GM19372 (cell line): Measurements from ENCODE around the gene NOC2L.

Experiments
- ATAC-seq: cut with Tn5 transposase; IDR thresholded peaks from one replicate; pipeline ENCODE4 v1.9.1; 2021; ENCODE audit warnings: mild to moderate bottlenecking, low read depth, moderate library complexity; ENCODE audit not compliant: unreplicated experiment

Gene NOC2L

DNA sequence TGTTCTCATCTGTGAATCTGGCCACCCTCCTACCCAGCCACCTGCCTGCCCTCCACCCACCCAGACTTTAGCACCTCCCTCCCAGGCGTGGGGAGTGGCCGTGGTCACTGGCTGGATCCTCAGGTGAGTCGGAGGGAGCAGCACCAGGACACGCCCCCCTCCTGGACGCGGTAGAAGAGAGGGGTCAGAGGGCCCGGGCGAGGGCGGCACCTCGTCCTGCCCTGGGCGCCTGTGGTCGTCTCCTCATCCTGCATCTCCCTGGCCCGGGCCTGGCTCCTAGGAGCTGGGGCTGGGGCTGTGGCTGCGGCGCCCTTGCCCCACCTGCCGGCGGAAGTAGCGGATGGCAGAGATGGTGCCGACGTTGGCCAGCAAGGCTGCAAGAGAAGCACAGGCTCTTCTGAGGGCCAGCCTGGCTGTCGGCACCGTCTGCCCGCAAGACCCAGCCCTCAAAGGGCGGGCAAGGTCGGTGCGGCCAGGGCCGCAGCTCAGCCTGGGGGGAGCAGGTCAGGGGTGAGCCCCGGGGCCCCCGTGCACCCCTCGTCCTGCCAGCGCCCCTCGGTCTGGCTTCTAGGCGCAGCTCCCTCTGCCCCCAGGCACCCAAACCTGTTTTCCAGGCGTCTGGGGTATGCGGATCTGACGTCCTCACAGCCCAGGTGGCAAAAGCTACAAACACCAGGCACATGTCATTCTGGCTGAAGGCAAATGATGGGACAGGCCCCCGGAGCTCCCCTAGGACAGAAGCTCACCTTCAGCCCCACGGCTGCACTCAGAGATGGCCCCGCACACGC is 17.0 kb upstream of the NOC2L start:
- peak; percentile 56 for ATAC-seq

DNA sequence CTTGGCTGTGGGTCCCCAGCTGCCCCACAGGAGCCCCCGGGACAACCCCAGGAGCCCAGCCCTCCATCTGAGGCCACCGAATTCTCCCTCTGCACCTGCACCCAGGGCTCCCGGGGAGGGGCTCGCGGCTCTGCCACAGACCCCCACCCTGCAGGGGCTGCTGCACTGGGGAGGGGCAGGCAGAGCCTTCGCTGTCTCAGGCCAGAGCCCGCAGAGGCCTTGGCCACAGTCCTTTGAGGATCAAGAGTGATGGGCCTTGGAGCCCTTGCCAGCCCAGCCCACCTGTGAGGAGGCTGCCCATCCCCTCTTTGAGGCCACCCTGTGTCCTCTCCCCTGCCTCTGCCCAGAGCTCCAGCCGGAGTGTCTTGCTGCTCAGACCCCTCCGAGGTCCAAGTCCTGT is 16.3 kb upstream of the NOC2L start:
- ATAC-seq = no peak

- ATAC-seq = no peak
These were observed 15.8 kb upstream of the NOC2L start for GRCh38 chr1:974687-975328.

DNA sequence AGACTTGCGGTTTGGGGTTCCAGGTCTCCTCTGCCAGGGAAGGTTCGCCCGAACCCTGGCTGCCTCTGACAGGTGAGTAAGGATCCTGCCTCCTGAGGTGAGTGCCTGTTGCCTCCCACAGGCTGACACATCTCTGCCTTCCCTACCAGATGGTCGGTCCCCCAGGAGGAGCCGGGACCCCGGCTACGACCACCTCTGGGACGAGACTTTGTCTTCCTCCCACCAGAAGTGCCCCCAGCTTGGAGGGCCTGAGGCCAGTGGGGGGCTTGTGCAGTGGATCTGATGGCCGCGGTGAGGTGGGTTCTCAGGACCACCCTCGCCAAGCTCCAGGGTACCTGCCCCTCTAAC is 15.2 kb upstream of the NOC2L start:
- ATAC-seq = no peak

- no peak for ATAC-seq
These were observed 14.6 kb upstream of the NOC2L start for GRCh38 chr1:973459-974292.

DNA sequence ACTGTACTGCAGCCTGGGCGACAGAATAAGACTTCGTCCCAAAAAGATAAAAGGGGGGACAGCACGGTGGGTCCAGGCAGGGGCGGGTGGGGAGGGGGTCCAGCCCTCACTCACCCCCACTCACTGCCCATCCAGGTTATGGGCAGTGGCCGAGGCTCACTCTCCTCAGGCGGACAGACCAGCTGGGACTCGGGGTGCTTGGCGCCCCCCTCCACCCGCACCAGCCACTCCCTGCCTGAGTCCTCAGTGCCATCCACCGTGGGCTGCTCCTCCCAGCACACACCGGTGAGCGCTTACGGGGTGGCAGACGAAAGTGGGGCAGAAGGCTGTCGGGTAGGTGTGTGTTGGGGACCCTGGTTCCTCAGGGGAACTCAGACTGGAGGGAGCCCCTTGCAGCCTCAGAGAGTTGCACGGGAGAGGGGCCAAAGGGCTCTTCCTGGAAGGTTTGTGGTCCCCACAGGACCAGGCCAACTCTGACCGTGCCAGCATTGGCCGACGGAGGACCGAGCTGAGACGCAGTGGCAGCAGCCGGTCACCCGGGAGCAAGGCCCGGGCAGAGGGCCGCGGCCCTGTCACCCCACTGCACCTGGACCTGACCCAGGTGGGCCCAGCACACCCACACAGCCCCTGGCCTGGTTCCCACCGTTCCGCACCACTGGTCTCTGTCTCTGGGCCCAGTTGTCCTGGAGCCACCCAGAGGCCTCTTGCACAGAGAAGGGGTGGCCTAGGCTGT is 13.8 kb upstream of the NOC2L start:
- ATAC-seq = no peak

- ATAC-seq = no peak
These were observed 12.9 kb upstream of the NOC2L start for GRCh38 chr1:971751-972506.

DNA sequence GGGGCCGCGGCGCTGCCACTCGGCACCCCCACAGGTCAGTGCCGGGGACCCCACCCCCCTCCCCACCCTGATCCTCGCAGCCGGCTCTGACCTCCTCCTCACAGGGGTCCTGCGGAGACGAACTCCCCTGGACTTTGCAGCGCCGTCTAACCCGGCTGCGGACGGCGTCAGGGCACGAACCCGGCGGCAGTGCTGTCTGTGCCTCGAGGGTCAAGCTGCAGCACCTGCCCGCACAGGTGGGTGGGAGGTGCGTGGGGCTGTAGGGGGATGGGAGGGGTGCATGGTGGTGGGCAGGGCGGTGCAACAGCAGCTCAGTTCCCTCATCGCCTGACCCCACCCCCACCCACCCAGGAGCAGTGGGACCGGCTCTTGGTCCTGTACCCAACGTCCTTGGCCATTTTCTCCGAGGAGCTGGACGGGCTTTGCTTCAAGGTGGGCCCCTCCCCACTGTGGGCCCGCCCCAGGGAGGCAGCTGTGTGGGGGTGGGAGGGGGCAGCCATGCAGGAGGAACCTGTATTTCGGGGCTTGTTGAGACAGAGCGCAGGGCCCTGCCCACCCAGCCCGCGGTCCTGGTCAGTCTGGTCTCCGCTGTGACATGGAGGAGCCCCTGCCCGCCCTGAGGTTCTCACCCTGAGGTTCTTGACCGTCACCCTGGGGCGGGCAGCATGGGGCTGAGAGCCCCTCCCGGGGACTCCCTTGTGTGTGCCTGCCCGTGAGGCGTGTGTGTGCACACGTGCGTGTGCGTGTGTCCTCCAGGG is 12.1 kb upstream of the NOC2L start:
- ATAC-seq = no peak

- no peak for ATAC-seq
These were observed 11.4 kb upstream of the NOC2L start for GRCh38 chr1:970242-970972.

DNA sequence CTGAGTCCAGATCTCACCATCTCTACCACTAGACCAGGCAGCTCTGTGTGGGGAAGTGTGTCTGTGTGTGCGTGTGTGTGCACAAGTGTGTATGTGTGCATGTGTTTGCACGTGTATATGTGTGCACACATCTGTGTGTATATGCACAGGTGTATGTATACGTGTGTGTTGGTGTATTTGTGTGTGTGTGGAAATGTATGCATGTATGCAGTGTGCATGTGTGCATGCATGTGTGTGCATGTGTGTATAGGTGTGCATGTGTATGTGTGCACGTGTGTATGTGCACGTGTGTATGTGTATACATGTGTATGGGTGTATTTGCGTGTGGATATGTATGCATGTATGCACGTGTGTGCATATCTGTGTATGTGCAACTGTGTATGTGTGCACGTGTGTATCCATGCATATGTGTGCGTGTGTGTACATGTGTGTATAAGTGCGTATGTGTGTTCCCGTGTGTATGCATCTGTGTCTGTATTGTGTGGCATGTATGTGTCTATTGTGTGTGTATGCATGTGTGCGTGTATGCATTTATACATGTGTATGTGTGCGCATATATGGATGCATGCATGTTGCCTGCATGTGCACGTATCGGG is 10.3 kb upstream of the NOC2L start:
- no peak for ATAC-seq

DNA sequence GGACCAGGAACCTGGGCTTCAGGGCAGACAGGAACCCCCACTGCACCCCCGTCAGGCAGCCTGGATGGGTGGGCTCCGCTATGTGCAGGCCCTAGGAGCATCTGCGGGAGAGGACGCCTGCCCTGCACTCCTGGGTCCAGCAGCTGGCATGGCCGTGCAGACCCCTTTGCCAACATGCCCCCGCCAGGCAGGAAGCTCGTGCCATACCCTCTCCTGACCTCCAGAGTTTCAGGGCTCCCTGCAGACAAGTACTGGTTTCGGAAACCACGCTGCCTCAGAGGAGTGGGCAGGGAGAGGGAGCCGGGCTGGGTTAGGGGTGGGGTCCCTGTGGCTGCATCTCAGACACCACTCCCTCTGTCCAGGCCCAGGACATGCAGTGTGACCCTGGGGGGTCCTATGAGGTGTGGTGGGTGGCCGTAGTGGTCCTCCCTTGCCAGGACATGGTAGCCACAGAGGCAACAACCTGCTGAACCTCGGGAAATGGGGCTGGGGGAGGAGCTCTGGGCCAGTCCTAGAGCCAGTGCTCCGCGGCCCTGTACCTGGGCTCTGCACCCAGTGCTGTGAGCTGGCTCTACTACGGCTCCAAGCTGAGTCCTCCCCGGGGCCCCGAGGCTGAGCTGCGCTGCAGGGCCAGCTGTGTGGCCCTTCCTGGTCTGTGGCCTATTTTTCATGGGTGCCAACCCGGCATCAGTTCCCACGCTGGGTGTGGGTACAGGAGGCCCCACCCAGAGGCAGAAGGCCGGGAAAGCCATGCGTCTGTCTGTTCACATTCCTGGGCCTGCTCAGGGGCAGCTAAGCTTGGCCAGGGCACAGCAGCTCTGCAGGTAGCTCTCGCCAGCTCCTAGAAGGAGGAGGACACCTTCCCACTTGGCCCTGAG is 8.6 kb upstream of the NOC2L start:
- ATAC-seq = no peak

- ATAC-seq = no peak
These were observed 7.7 kb upstream of the NOC2L start for GRCh38 chr1:966704-967300.

- no peak for ATAC-seq
These were observed 7.2 kb upstream of the NOC2L start, which contains the start of gene PLEKHN1 for GRCh38 chr1:966135-966703. Gene PLEKHN1 (plus strand): TSS chr1:966482. CDS start chr1:966532, 50 bp downstream.

DNA sequence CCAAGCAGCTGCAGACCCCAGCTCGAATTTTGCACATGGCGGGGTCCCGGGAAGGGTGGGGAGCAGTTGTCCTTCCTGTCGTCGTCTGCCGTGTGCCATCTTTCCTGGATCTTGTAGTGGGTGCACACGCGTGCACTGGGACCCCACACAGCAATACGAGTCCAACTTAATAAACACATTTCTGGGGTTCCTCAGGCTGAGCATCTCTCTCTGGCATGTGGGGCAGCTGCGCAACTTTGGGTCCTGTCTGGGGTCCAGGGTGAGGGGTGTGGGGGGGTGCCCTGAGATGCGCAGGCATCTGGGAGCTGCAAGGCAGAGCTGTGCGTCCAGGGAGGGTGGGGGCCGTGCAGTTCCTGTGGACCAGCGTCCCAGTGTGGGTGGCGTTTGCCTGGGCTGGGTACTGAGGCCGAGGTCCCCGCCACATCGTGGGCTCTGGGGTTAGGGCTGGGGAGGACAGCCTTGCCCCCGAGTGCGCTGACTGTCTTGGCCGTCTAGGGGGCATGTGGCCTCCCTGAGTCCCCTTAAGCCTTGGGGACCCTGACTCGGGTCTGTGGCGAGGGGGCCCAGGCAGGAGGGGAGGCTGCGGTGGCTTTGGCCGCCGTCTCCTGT is 6.6 kb upstream of the NOC2L start:
- ATAC-seq = no peak

GRCh38 chr1:964691-965525 is 5.9 kb upstream of the NOC2L start:
- no peak for ATAC-seq
